K562 treated with DMSO at 1 percent for 12 hours (cell line): Measurements from ENCODE around the gene DNAL1. TPM values are rescaled to one million over a fixed set of nuclear protein-coding genes. Genes with fewer than 3 reads are reported as not detected.

Experiments used
- total RNA-seq: library from RNA; unstranded; fragments of 300-600 nt; gene quantifications from 2 replicates; pipeline ENCODE4 v1.2.3, GENCODE V29; 2022; ENCODE audit not compliant: insufficient read depth

The DNAL1 gene, protein sequence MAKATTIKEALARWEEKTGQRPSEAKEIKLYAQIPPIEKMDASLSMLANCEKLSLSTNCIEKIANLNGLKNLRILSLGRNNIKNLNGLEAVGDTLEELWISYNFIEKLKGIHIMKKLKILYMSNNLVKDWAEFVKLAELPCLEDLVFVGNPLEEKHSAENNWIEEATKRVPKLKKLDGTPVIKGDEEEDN
- 0.60 and 4.4 TPM in 2 replicates for total RNA-seq

DNA sequence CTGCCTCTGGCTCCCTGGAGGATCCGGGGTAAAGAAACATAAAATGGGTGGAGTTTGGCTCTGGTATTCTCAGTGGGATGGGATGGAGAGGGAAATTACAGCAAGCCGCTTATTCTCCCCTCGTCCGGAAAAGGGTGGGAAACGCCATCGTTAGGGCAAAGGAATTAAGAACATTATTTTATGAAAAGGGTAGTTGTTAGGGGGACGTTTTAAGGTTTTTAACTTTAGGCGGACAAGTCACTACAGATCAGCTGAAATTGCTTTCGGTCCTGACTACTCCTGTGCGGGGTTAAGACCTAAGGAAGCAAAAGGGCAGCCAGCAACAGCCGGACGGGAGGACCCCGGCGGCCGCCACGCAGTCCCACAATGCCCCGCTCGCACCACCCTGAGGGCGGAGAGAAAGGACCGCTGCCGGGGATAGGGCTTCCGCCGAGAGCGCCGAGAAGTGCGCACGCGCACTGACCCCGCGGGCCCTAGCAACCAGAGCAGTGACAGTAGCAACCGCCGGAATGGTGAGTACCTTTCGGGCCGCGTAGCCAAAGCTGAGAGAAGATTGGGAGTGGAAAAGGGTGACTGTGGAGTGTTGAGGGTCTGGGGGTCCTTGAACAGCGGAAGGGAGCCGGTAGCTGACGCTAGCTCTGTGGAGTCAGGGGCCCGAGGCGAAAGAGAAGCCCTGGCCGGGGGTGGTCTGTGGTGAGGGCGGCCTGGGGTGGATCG is at the start of gene DNAL1:
TSS of gene DNAL1 (plus strand) at position 456 of the 717 bp plus-strand sequence. CDS start at position 510, 54 bp downstream.

DNA sequence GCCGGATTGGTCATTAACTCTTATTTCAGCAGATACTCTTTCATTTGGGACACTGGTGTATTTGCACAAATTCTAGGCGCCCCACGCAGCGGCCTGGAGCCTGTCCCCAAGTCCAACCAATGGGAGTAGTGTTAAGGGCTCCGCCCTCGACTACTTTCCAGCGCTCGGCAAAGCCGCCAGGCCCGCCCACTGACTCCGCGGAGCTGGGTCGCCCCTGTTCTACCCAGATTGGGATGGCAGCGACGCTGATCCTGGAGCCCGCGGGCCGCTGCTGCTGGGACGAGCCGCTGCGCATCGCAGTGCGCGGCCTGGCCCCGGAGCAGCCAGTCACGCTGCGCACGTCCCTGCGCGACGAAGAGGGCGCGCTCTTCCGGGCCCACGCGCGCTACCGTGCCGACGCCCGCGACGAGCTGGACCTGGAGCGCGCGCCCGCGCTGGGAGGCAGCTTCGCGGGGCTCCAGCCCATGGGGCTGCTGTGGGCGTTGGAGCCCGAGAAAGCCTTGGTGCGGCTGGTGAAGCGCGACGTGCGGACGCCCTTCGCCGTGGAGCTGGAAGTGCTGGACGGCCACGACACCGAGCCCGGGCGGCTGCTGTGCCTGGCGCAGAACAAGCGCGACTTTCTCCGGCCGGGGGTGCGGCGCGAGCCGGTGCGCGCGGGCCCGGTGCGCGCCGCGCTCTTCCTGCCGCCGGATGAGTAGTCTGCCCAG is 32.3 kb upstream of the DNAL1 start, which contains the start of gene ACOT6:
TSS of gene ACOT6 (plus strand) at position 179 of the 707 bp plus-strand sequence. CDS start at position 234, 55 bp downstream.

DNA sequence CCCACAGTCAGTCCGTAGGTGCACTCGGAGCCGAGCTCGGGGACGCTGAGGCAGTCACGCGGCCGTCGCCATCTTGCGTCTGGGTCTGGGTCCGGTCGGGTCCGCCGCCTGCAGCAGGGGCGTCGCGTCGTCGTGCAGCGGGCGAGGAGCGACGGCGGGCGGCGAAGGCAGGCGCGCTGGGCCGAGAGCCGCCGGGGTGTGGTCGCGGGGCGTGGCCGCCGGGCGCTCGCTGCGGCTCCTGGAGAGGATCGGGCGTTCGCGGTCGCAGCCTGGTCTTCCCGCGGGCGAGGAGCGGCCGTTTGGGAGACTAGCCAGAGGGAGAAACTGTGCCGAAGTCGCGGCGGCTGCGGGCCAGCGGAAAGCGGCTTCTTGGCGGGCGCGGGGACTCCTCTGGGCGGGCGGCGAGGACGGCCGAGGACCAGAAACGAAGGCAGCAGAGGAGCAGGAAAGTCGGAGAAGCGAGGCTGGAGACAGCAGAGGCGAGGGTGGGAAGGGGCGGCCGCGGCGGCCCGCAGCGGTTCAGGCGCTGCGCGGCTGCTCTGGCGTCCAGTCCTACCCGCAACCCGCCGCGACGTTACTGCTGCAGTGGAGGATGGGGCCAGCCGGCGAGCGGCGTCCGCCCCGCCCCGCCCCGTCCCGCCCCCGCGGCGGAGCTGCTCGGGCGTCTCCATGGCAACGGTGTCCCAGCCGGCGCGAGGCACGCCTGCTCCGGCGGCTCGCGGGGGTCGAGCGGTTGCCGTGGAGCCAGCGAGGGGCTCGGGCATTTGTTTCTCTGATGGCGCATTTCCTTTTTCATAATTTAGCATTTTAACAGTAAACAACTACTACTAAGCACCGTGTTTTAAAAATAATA is 69.2 kb downstream of the DNAL1 start, which contains the start of gene PNMA1:
TSS of gene PNMA1 (minus strand) at position 582 of the 853 bp plus-strand sequence. CDS start 745 bp downstream, outside the sequence.

Other genes starting within 250 kb of the DNAL1 start
- 13.3 and 33.6 TPM in 2 replicates for gene NUMB, start 186.4 kb upstream of the DNAL1 start, total RNA-seq
- 7.0 and 9.6 TPM in 2 replicates for gene RIOX1, start 154.1 kb upstream of the DNAL1 start, total RNA-seq
- gene ACOT1, start 107.8 kb upstream of the DNAL1 start, total RNA-seq: not detected in 2 replicates
- not detected in 2 replicates for gene HEATR4, start 86.0 kb upstream of the DNAL1 start, total RNA-seq
- gene ACOT2, start 75.8 kb upstream of the DNAL1 start, total RNA-seq: 0.89 TPM in 1 of 2 replicates, not detected in the other
- gene ACOT4, start 53.1 kb upstream of the DNAL1 start, total RNA-seq: not detected in 2 replicates
- not detected in 2 replicates for gene ACOT6, start 32.5 kb upstream of the DNAL1 start, total RNA-seq
- gene PNMA1, start 69.4 kb downstream of the DNAL1 start, total RNA-seq: 21.1 and 38.1 TPM in 2 replicates
- gene PTGR2, start 206.8 kb downstream of the DNAL1 start, total RNA-seq: 1.4 and 3.0 TPM in 2 replicates
- gene ZNF410, start 241.9 kb downstream of the DNAL1 start, total RNA-seq: 22.3 and 29.3 TPM in 2 replicates